Skeletal muscle cell (primary cell): Measurements from ENCODE around the gene CKMT1B.
"Not testable (repeated sequence)": the region's sequence is repeated elsewhere in the genome, so short reads cannot be mapped to it uniquely, and the experiment has no call there.

Experiments used
- DNase-seq: peaks from one replicate; pipeline ENCODE4 v3.0.0-alpha.2; 2010; ENCODE audit warnings: low read depth
- H3K4me3 ChIP-seq: 2 replicates; pipeline ENCODE4 v1.5.1; 2011; ENCODE audit warnings: low read depth, mild to moderate bottlenecking, control low read depth, low read length, moderate library complexity

Gene CKMT1B

GRCh38 chr15:43625106-43625505 lies 31.3 kb downstream of the CKMT1B start:
- DNase-seq: no peak
- no peak overlapping the region for H3K4me3 ChIP-seq

- DNase-seq, H3K4me3 ChIP-seq: not testable (repeated sequence)
Observed at GRCh38 chr15:43626937-43627336, 33.1 kb downstream of the CKMT1B start.

- H3K4me3 ChIP-seq, DNase-seq: not testable (repeated sequence)
Observed at GRCh38 chr15:43638464-43639204, 44.8 kb downstream of the CKMT1B start.
